Activated naive CD4-positive, alpha-beta T cell treated with anti-CD3 and anti-CD28 coated beads, Interleukin-2, amount 10 ng/mL, durations not matched to agents 7 days and 5 days (primary cell): ENCODE data around the gene ZNF18.
A peak's percentile ranks its signal among the peaks of the same experiment; 100 is the strongest.

Source experiments
- CTCF ChIA-PET: fragments of 350-600 bp; sonication (Branson Sonifier 250); formaldehyde crosslinking; loops from one replicate; lab custom pipeline; 2021; ENCODE audit warnings: antibody characterized with exemption; lab: Charles Lee
- DNase-seq: peaks from one replicate; pipeline ENCODE4 v3.0.0-alpha.2; 2020
- H3K27ac Mint-ChIP-seq: one replicate; pipeline ENCODE4 v1.8.0; 2021; ENCODE audit warnings: mild to moderate bottlenecking, moderate library complexity, mixed read lengths
- H3K27me3 Mint-ChIP-seq: one replicate; pipeline ENCODE4 v1.8.0; 2021; ENCODE audit warnings: mild to moderate bottlenecking, mixed read lengths
- H3K36me3 Mint-ChIP-seq: one replicate; pipeline ENCODE4 v1.8.0; 2021; ENCODE audit warnings: mixed read lengths
- H3K4me1 Mint-ChIP-seq: one replicate; pipeline ENCODE4 v1.8.0; 2021; ENCODE audit warnings: mixed read lengths
- H3K4me3 Mint-ChIP-seq: one replicate; pipeline ENCODE4 v1.8.0; 2021; ENCODE audit warnings: mild to moderate bottlenecking, moderate library complexity, mixed read lengths
- H3K9me3 Mint-ChIP-seq: one replicate; pipeline ENCODE4 v1.8.0; 2021; ENCODE audit warnings: mixed read lengths

ZNF18 gene

GRCh38 chr17:11997147-11997971 lies at the start of gene ZNF18:
Gene ZNF18, minus strand, starts transcription at chr17:11997475. Its CDS starts 4,646 bp downstream, at chr17:11992829.
- peak within 1 kb of the TSS; percentile 93 for H3K27ac Mint-ChIP-seq
- H3K27me3 Mint-ChIP-seq, result no peaks in the 10 kb centered on the region
- peaks cover 8% of the 10 kb centered on the region for H3K36me3 Mint-ChIP-seq
- H3K4me3 Mint-ChIP-seq, result peak within 1 kb of the TSS; percentile 82
- CTCF ChIA-PET, result interaction anchor here (1.3 to 1.9 kb wide), 5 partner anchors 9 to 25 kb away, joined by 3 to 6 read pairs (median 5); no protein-coding TSS in a partner anchor
- peak; percentile 97 for DNase-seq
- H3K9me3 Mint-ChIP-seq, result no peaks in the 10 kb centered on the region
- peaks cover 27% of the 10 kb centered on the region for H3K4me1 Mint-ChIP-seq

- H3K4me1 Mint-ChIP-seq, result peaks cover 13% of the 10 kb centered on the region
- H3K27ac Mint-ChIP-seq, result no peak overlapping the region
- H3K9me3 Mint-ChIP-seq, result no peaks in the 10 kb centered on the region
- CTCF ChIA-PET, result no interaction called here
- no peak for DNase-seq
- no peaks in the 10 kb centered on the region for H3K27me3 Mint-ChIP-seq
- no peak overlapping the region for H3K4me3 Mint-ChIP-seq
- peaks cover 6% of the 10 kb centered on the region for H3K36me3 Mint-ChIP-seq
These were observed 49.5 kb upstream of the ZNF18 start for GRCh38 chr17:12046786-12047185.

GRCh38 chr17:12043702-12044101 lies 46.4 kb upstream of the ZNF18 start:
- peaks cover 8% of the 10 kb centered on the region for H3K36me3 Mint-ChIP-seq
- peaks cover 7% of the 10 kb centered on the region for H3K4me1 Mint-ChIP-seq
- H3K9me3 Mint-ChIP-seq, result no peaks in the 10 kb centered on the region
- H3K4me3 Mint-ChIP-seq, result no peak overlapping the region
- no peak for DNase-seq
- no peaks in the 10 kb centered on the region for H3K27me3 Mint-ChIP-seq
- H3K27ac Mint-ChIP-seq, result no peak overlapping the region
- CTCF ChIA-PET, result interaction anchor here (0.8 kb wide), 1 partner anchor 16 kb away, joined by 3 read pairs; no protein-coding TSS in a partner anchor

- Mint-ChIP-seq H3K27me3 (no peaks in the 10 kb centered on the region), H3K27ac (no peak overlapping the region), H3K36me3 (peaks cover 13% of the 10 kb centered on the region), H3K9me3 (no peaks in the 10 kb centered on the region), H3K4me3 (no peak overlapping the region), H3K4me1 (peaks cover 7% of the 10 kb centered on the region)
- DNase-seq, result no peak
- CTCF ChIA-PET, result no interaction called here
These were observed 44.0 kb upstream of the ZNF18 start for GRCh38 chr17:12041312-12041711.

- H3K27me3 Mint-ChIP-seq, result no peaks in the 10 kb centered on the region
- CTCF ChIA-PET, result no interaction called here
- DNase-seq, result no peak
- peaks cover 7% of the 10 kb centered on the region for H3K4me1 Mint-ChIP-seq
- no peak overlapping the region for H3K27ac Mint-ChIP-seq
- H3K4me3 Mint-ChIP-seq, result no peak overlapping the region
- no peaks in the 10 kb centered on the region for H3K9me3 Mint-ChIP-seq
- peaks cover 13% of the 10 kb centered on the region for H3K36me3 Mint-ChIP-seq
These were observed 43.2 kb upstream of the ZNF18 start for GRCh38 chr17:12040478-12040877.

- CTCF ChIA-PET, result no interaction called here
- Mint-ChIP-seq H3K27ac (no peak overlapping the region), H3K4me1 (peaks cover 7% of the 10 kb centered on the region)
These were observed 40.7 kb upstream of the ZNF18 start for GRCh38 chr17:12037970-12038369.

GRCh38 chr17:12035673-12036072 lies 38.4 kb upstream of the ZNF18 start:
- H3K9me3 Mint-ChIP-seq, result no peaks in the 10 kb centered on the region
- no peaks in the 10 kb centered on the region for H3K27me3 Mint-ChIP-seq
- no peak overlapping the region for H3K4me3 Mint-ChIP-seq
- peaks cover 3% of the 10 kb centered on the region for H3K4me1 Mint-ChIP-seq
- H3K27ac Mint-ChIP-seq, result no peak overlapping the region
- CTCF ChIA-PET, result no interaction called here
- peaks cover 15% of the 10 kb centered on the region for H3K36me3 Mint-ChIP-seq
- no peak for DNase-seq

More at GRCh38 chr17:12037970-12038369, 40.7 kb upstream of the ZNF18 start:
- no peaks in the 10 kb centered on the region for H3K27me3 Mint-ChIP-seq
- no peak for DNase-seq
- no peaks in the 10 kb centered on the region for H3K9me3 Mint-ChIP-seq
- H3K4me3 Mint-ChIP-seq, result no peak overlapping the region
- H3K36me3 Mint-ChIP-seq, result peaks cover 20% of the 10 kb centered on the region

- DNase-seq, result no peak
- Mint-ChIP-seq H3K9me3 (no peaks in the 10 kb centered on the region), H3K27me3 (no peaks in the 10 kb centered on the region), H3K4me3 (no peak overlapping the region), H3K4me1 (peaks cover 3% of the 10 kb centered on the region), H3K27ac (no peak overlapping the region), H3K36me3 (peaks cover 16% of the 10 kb centered on the region)
- CTCF ChIA-PET, result no interaction called here
These were observed 37.3 kb upstream of the ZNF18 start for GRCh38 chr17:12034538-12034937.

- no peaks in the 10 kb centered on the region for H3K9me3 Mint-ChIP-seq
- H3K36me3 Mint-ChIP-seq, result peaks cover 19% of the 10 kb centered on the region
- H3K4me1 Mint-ChIP-seq, result peaks cover 19% of the 10 kb centered on the region
- CTCF ChIA-PET, result no interaction called here
- DNase-seq, result no peak
- no peak overlapping the region for H3K27ac Mint-ChIP-seq
- no peak overlapping the region for H3K4me3 Mint-ChIP-seq
- no peaks in the 10 kb centered on the region for H3K27me3 Mint-ChIP-seq
These were observed 31.3 kb upstream of the ZNF18 start for GRCh38 chr17:12028611-12029010.

- H3K27me3 Mint-ChIP-seq, result no peaks in the 10 kb centered on the region
These were observed 30.4 kb upstream of the ZNF18 start for GRCh38 chr17:12027658-12028057.

GRCh38 chr17:12024327-12024726 lies 27.1 kb upstream of the ZNF18 start:
- Mint-ChIP-seq H3K4me3 (no peak overlapping the region), H3K27ac (no peak overlapping the region), H3K27me3 (peaks cover 5% of the 10 kb centered on the region), H3K36me3 (peaks cover 15% of the 10 kb centered on the region), H3K4me1 (peaks cover 42% of the 10 kb centered on the region), H3K9me3 (no peaks in the 10 kb centered on the region)
- no peak for DNase-seq
- CTCF ChIA-PET, result no interaction called here

More at GRCh38 chr17:12027658-12028057, 30.4 kb upstream of the ZNF18 start:
- Mint-ChIP-seq H3K27ac (no peak overlapping the region), H3K4me1 (peaks cover 28% of the 10 kb centered on the region), H3K4me3 (no peak overlapping the region), H3K9me3 (no peaks in the 10 kb centered on the region), H3K36me3 (peaks cover 19% of the 10 kb centered on the region)
- CTCF ChIA-PET, result interaction anchor here (1.0 kb wide), 1 partner anchor 16 kb away, joined by 3 read pairs; no protein-coding TSS in a partner anchor
- no peak for DNase-seq

GRCh38 chr17:12022310-12022709 lies 25.0 kb upstream of the ZNF18 start:
- CTCF ChIA-PET, result interaction anchor here (1.3 kb wide), 1 partner anchor 25 kb away, joined by 3 read pairs; the partner anchor contains the start of gene ZNF18

GRCh38 chr17:12021623-12022140 lies 24.4 kb upstream of the ZNF18 start:
- DNase-seq, result no peak
- Mint-ChIP-seq H3K4me1 (peaks cover 42% of the 10 kb centered on the region), H3K36me3 (peaks cover 11% of the 10 kb centered on the region), H3K27ac (peak overlapping the region; percentile 80), H3K4me3 (peak overlapping the region; percentile 77), H3K9me3 (no peaks in the 10 kb centered on the region), H3K27me3 (peaks cover 5% of the 10 kb centered on the region)
- CTCF ChIA-PET, result interaction anchor here (1.3 kb wide), 1 partner anchor 24 kb away, joined by 3 read pairs; the partner anchor contains the start of gene ZNF18

More at GRCh38 chr17:12022310-12022709, 25.0 kb upstream of the ZNF18 start:
- DNase-seq, result no peak
- Mint-ChIP-seq H3K4me1 (peaks cover 42% of the 10 kb centered on the region), H3K27me3 (peaks cover 5% of the 10 kb centered on the region), H3K36me3 (peaks cover 14% of the 10 kb centered on the region), H3K4me3 (peak overlapping the region; percentile 77), H3K27ac (no peak overlapping the region), H3K9me3 (no peaks in the 10 kb centered on the region)
